HepG2 (cell line): ENCODE results near the gene CSNK1D. TPM values are rescaled to one million over a fixed set of nuclear protein-coding genes. Genes with fewer than 3 reads are reported as not detected.
A peak's percentile ranks its signal among the peaks of the same experiment; 100 is the strongest.

ENCODE experiments used
- ARID2 ChIP-seq: sonication (generic); formaldehyde crosslinking; IDR thresholded peaks from 2 replicates; pipeline ENCODE4 v1.8.1; 2022; ENCODE audit warnings: mild to moderate bottlenecking, missing genetic modification reagents, borderline replicate concordance
- CBX1 ChIP-seq: IDR thresholded peaks from one replicate; pipeline ENCODE4 v1.6.1; 2016; ENCODE audit warnings: antibody characterized with exemption, low read depth
- FOXK2 ChIP-seq: fragments of 450-650 bp; IDR thresholded peaks from 2 replicates; pipeline ENCODE4 v1.6.1; 2016
- HNRNPLL ChIP-seq: fragments of 200-400 bp; formaldehyde crosslinking; IDR thresholded peaks from 2 replicates; pipeline ENCODE4 v1.6.1; 2017; ENCODE audit warnings: mild to moderate bottlenecking, low read depth, low read length; ENCODE audit not compliant: poor library complexity, severe bottlenecking
- IKZF4 ChIP-seq: sonication (generic); formaldehyde crosslinking; IDR thresholded peaks from 2 replicates; pipeline ENCODE4 v1.5.1; 2020; ENCODE audit warnings: borderline replicate concordance, mild to moderate bottlenecking, low read depth, missing genetic modification reagents; ENCODE audit errors: not compliant biosample characterization
- IRF1 ChIP-seq: sonication (generic); formaldehyde crosslinking; IDR thresholded peaks from 2 replicates; pipeline ENCODE4 v1.4.0; 2020; ENCODE audit warnings: low read depth, mild to moderate bottlenecking, missing genetic modification reagents
- JUND ChIP-seq: sonication (generic); formaldehyde crosslinking; IDR thresholded peaks from 2 replicates; pipeline ENCODE4 v1.8.0; 2022; ENCODE audit warnings: mild to moderate bottlenecking, missing genetic modification reagents
- KLF11 ChIP-seq: IDR thresholded peaks from 2 replicates; pipeline ENCODE4 v1.6.1; 2016; ENCODE audit warnings: missing compliant biosample characterization
- MAZ ChIP-seq, 2 experiments: sonication (generic) in 1 of 2; formaldehyde crosslinking in 1 of 2; IDR thresholded peaks; 2 replicates each; pipeline versions ENCODE4 v1.5.0 to v1.6.1; 2012 to 2020; ENCODE audit warnings: low read depth in 2 of 2, mild to moderate bottlenecking in 2 of 2, borderline replicate concordance in 1 of 2, improper control_type of control experiment in 1 of 2, low read length in 1 of 2, missing genetic modification reagents in 1 of 2, moderate library complexity in 1 of 2
- NR2F1 ChIP-seq, 2 experiments: fragments of 450-650 bp in 1 of 2; formaldehyde crosslinking in 1 of 2; IDR thresholded peaks; 2 replicates each; pipeline versions ENCODE4 v1.5.0 to v1.6.1; 2016 to 2020; ENCODE audit warnings: mild to moderate bottlenecking in 1 of 2, missing compliant biosample characterization in 1 of 2, missing genetic modification reagents in 1 of 2, moderate library complexity in 1 of 2
- PITX1 ChIP-seq: sonication (generic); formaldehyde crosslinking; IDR thresholded peaks from 2 replicates; pipeline ENCODE4 v1.5.1; 2020; ENCODE audit warnings: mild to moderate bottlenecking, missing genetic modification reagents
- RNF2 ChIP-seq: fragments of 450-650 bp; conservative IDR thresholded peaks from 2 replicates; pipeline ENCODE4 v1.6.1; 2016; ENCODE audit warnings: low read depth
- SNAI1 ChIP-seq: sonication (generic); formaldehyde crosslinking; IDR thresholded peaks from 2 replicates; pipeline ENCODE4 v1.5.0; 2020; ENCODE audit warnings: mild to moderate bottlenecking, missing genetic modification reagents, borderline replicate concordance
- TAF15 ChIP-seq: fragments of 200-400 bp; formaldehyde crosslinking; IDR thresholded peaks from one replicate; pipeline ENCODE4 v1.6.1; 2018; ENCODE audit warnings: mild to moderate bottlenecking, low read depth, low read length; ENCODE audit not compliant: poor library complexity, severe bottlenecking
- ZBTB4 ChIP-seq: sonication (generic); formaldehyde crosslinking; IDR thresholded peaks from 2 replicates; pipeline ENCODE4 v1.4.0; 2020; ENCODE audit warnings: missing genetic modification reagents, mild to moderate bottlenecking, borderline replicate concordance
- ZNF10 ChIP-seq: sonication (generic); formaldehyde crosslinking; IDR thresholded peaks from 2 replicates; pipeline ENCODE4 v1.4.0; 2020; ENCODE audit warnings: mild to moderate bottlenecking, low read depth, missing genetic modification reagents, borderline replicate concordance
- ZNF251 ChIP-seq: sonication (generic); formaldehyde crosslinking; IDR thresholded peaks from 2 replicates; pipeline ENCODE4 v1.9.0; 2021; ENCODE audit warnings: mild to moderate bottlenecking, missing genetic modification reagents
- ZNF263 ChIP-seq: sonication (generic); formaldehyde crosslinking; IDR thresholded peaks from 2 replicates; pipeline ENCODE4 v1.4.0; 2020; ENCODE audit warnings: missing genetic modification reagents
- ZNF574 ChIP-seq: sonication (generic); formaldehyde crosslinking; IDR thresholded peaks from 2 replicates; pipeline ENCODE4 v1.4.0; 2020; ENCODE audit warnings: missing genetic modification reagents
- ZNF772 ChIP-seq: sonication (generic); formaldehyde crosslinking; IDR thresholded peaks from 2 replicates; pipeline ENCODE4 v1.5.0; 2020; ENCODE audit warnings: mild to moderate bottlenecking, missing genetic modification reagents
- ZNF878 ChIP-seq: sonication (generic); formaldehyde crosslinking; IDR thresholded peaks from 2 replicates; pipeline ENCODE4 v1.8.1; 2023; ENCODE audit warnings: mild to moderate bottlenecking, missing genetic modification reagents, moderate library complexity
- ZSCAN25 ChIP-seq: sonication (generic); formaldehyde crosslinking; IDR thresholded peaks from 2 replicates; pipeline ENCODE4 v1.8.0; 2022; ENCODE audit warnings: mild to moderate bottlenecking, missing genetic modification reagents
- polyA plus RNA-seq, 8 experiments: library from polyadenylated mRNA; depleted of rRNA in 3 of 8; stranded (reverse) in 7 of 8; unstranded in 1 of 8; fragments of >200 nt; fragmentation: Illumina TruSeq in 4 of 8; extraction: Trizol in 4 of 8; gene quantifications; 2 replicates each; pipeline versions ENCODE4 v1.2.1 to v1.2.3, GENCODE V29; 2011 to 2016; ENCODE audit warnings: low read depth in 4 of 8, missing spikeins in 1 of 8, mixed read lengths in 1 of 8; ENCODE audit not compliant: insufficient read depth in 1 of 8
- total RNA-seq, 5 experiments: library from RNA; depleted of rRNA; stranded (reverse); fragments of >200 nt; fragmentation: Illumina TruSeq; extraction: Trizol; gene quantifications; 2 replicates each; pipeline ENCODE4 v1.2.3, GENCODE V29; 2016; ENCODE audit warnings: low read depth in 1 of 5

Gene CSNK1D
- total and polyA plus RNA-seq, 2 of the 13 experiments (the other 11 are each of a cell fraction or from before 2014, with no cell fraction given): 31.5 to 128 TPM

- TF ChIP-seq KLF11 (CRISPR knock-in tag): peak; percentile 47; the same call in 1 of the 2 replicates
- TF ChIP-seq CBX1: peak; percentile 8
- 0 out of 2 replicates have a peak, but pooled peaks have one; percentile 19 for TF ChIP-seq IRF1 (CRISPR knock-in tag)
- no peak for TF ChIP-seq TAF15
- peak; percentile 100 for TF ChIP-seq JUND
- peak; percentile 94; the same call in 1 of the 2 replicates for TF ChIP-seq ZBTB4 (CRISPR knock-in tag)
- peak; percentile 89 for TF ChIP-seq ZNF574 (CRISPR knock-in tag)
- peak; percentile 50; the same call in 1 of the 2 replicates for TF ChIP-seq SNAI1 (CRISPR knock-in tag)
- TF ChIP-seq ZNF10: 0 out of 2 replicates have a peak, but pooled peaks have one; percentile 33
- TF ChIP-seq FOXK2: no peak; the same call in 1 of the 2 replicates
- peak; percentile 84 for TF ChIP-seq PITX1 (CRISPR knock-in tag)
- TF ChIP-seq ZNF878: no peak
- peak; percentile 92 for TF ChIP-seq ZNF263 (CRISPR knock-in tag)
- TF ChIP-seq ZNF251: 0 out of 2 replicates have a peak, but pooled peaks have one; percentile 54
- peak; percentile 95 for TF ChIP-seq ZSCAN25 (CRISPR knock-in tag)
- peak; percentile 93; the same call in 1 of the 2 replicates for TF ChIP-seq ZNF772 (CRISPR knock-in tag)
- no peak for TF ChIP-seq RNF2
- TF ChIP-seq IKZF4 (CRISPR knock-in tag): no peak
- TF ChIP-seq HNRNPLL: peak; percentile 48
- TF ChIP-seq NR2F1 (CRISPR knock-in tag; IDR thresholded peaks at IDR 0.05): peak; percentile 96
- TF ChIP-seq MAZ (IDR thresholded peaks at IDR 0.05; ENCODE audit: borderline replicate concordance, low read depth, low read length): peak; percentile 72
- TF ChIP-seq MAZ (CRISPR knock-in tag; IDR thresholded peaks at IDR 0.05; ENCODE audit: low read depth): peak; percentile 89
- TF ChIP-seq ARID2: peak; percentile 98
These were observed 5.7 kb downstream of the CSNK1D start (continued) for GRCh38 chr17:82267575-82268379.
